ENCODE measurements around the gene FRG2. TPM values are rescaled to one million over a fixed set of nuclear protein-coding genes. Genes with fewer than 3 reads are reported as not detected.

Gene FRG2
- not detected for total RNA-seq

DNA sequence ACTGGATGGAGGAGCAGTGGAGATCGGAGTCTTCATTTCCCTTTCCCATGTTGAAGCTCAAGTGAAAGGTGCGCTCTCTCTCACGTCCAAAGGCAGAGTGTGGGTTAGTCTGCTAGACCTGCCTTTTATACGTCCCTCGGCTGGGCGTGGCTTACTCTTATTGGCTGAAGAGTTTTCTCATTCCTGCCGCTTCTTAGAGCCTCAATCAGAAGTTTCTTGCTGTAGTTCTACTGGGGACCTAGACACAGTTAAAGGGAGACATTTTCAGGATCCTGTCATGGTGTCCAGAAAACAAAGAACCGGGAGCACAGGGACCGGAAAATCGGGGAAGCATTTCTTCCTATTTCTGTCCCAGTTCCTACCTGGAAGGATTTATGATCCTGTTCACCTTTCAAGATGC, at the start of gene FRG2:
Gene FRG2 (minus strand): TSS at position 101 of the 400 bp plus-strand sequence. CDS start 52 bp downstream, at position 49.

DNA sequence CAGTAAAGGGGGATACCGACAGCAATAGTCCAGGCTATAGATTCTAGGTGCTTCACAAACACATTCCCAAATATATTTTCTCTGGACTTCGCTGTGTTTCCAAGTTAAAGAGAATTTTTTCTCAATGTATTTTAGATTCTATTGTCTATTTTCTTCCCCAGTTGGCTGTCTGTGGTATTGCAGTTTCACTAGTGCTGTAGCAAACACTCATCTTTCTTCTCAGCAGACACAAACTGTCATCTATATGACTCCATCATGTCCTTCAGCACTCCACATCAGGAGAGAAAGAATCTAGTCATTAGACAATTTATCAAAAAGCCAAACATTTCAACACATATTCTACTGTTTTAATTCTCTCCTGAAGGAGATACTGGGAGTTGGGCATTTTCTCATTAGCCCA, 37.3 kb upstream of the FRG2 start, which contains the start of gene DBET:
Gene DBET (plus strand): TSS at position 161 of the 400 bp plus-strand sequence.

Small RNA genes within 50 kb of the gene (small RNA-seq; reads per million reads assigned to genes)
- gene RNA5SP174 = not detected
- gene RNA5SP175 = 0.21 reads per million

Other genes with a start within 250 kb of the FRG2 start
- gene FRG1, start 86.4 kb downstream of the FRG2 start, total RNA-seq = 36.9 TPM
- not detected for gene DBET, start 37.2 kb upstream of the FRG2 start, total RNA-seq
- not detected for gene DUX4, start 146.5 kb upstream of the FRG2 start, total RNA-seq

Data from diencephalon (tissue), 1 donor.